Activated CD4-positive, alpha-beta memory T cell treated with anti-CD3 and anti-CD28 coated beads for 36 hours (primary cell): ENCODE data around the gene DLX3. TPM values are rescaled to one million over a fixed set of nuclear protein-coding genes. Genes with fewer than 3 reads are reported as not detected.

Experiments used
- CTCF ChIA-PET: fragments of 350-600 bp; sonication (Branson Sonifier 250); formaldehyde crosslinking; loops from one replicate; lab custom pipeline; 2021; ENCODE audit warnings: antibody characterized with exemption, inconsistent platforms; lab: Charles Lee
- POLR2A ChIA-PET: fragments of 350-600 bp; sonication (Branson Sonifier 250); formaldehyde crosslinking; loops from one replicate; lab custom pipeline; 2021; ENCODE audit warnings: antibody characterized with exemption; lab: Charles Lee
- DNase-seq: peaks from one replicate; pipeline ENCODE4 v3.0.0-alpha.2; 2020
- H3K27ac Mint-ChIP-seq: one replicate; pipeline ENCODE4 v1.8.0; 2021; ENCODE audit warnings: mixed read lengths
- H3K27me3 Mint-ChIP-seq: one replicate; pipeline ENCODE4 v1.8.0; 2021; ENCODE audit warnings: mixed read lengths
- H3K36me3 Mint-ChIP-seq: one replicate; pipeline ENCODE4 v1.8.0; 2021; ENCODE audit warnings: mixed read lengths
- H3K4me1 Mint-ChIP-seq: one replicate; pipeline ENCODE4 v1.8.0; 2021; ENCODE audit warnings: low read depth, mixed read lengths
- H3K4me3 Mint-ChIP-seq: one replicate; pipeline ENCODE4 v1.8.0; 2021; ENCODE audit warnings: mild to moderate bottlenecking, mixed read lengths
- H3K9me3 Mint-ChIP-seq: one replicate; pipeline ENCODE4 v1.8.0; 2021; ENCODE audit warnings: mixed read lengths
- intact Hi-C: fragments of 100-400 bp; cut with micrococcal nuclease; formaldehyde crosslinking; loops from one replicate; pipeline ENCODE4 v1.15.1; 2023
- total RNA-seq, 2 experiments: library from RNA; stranded (reverse); gene quantifications; one replicate each; pipeline ENCODE4 v1.2.3, GENCODE V29; 2021

Gene DLX3
- total RNA-seq, 2 experiments from 2014 or later = not detected

DNA sequence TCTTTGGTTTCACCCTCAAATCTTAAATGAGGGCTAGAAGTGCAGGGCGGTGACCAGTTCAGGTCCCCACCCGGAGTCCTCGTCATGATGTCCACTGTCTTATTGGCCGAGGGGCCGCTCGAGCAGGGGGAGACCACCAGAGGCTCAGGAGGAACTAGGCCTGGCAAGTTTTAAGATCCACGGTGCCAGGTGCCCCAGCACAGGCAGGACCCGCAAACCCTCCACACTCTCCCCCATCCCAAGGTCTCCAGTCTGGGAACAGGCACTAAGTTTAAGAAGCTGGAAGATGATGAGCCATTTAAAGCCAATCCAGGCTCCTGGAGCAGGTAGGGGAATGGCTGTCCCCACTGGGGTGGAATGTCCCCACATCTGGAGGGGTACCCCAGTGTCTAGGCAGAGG lies 4.1 kb downstream of the DLX3 start:
- POLR2A ChIA-PET = no interaction called here
- Mint-ChIP-seq H3K27me3 (peaks cover 71% of the 10 kb centered on the region), H3K9me3 (no peaks in the 10 kb centered on the region), H3K36me3 (no peaks in the 10 kb centered on the region), H3K27ac (no peak overlapping the region), H3K4me3 (no peak overlapping the region), H3K4me1 (peaks cover 15% of the 10 kb centered on the region)
- intact Hi-C loops = loop anchor here (10.0 kb wide), 1 partner anchor 286 kb away; the partner anchor contains the start of gene SLC35B1
- no peak for DNase-seq
- CTCF ChIA-PET = interaction anchor here (1.1 kb wide), 1 partner anchor 434 kb away, joined by 3 read pairs; no protein-coding TSS in a partner anchor

DNA sequence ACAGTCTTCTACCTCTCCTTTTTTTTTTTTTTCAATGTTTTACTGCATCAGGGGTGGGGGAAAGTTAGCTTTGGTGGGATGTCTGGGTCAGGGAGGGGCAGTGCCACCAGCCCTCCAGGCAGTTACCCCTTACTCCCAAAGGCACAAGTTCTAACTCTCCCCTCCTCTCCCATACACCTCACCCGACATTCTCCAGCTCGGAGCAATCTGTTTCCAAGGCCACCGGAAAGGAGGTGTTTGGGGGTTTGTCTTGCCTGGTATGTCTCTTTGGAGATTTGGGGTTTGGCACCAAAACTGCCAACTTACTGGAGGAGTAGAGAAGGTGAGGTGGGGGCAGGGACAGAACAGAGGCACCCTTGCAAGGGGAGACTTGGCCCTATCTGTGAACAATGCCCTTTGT lies 4.7 kb downstream of the DLX3 start:
- Mint-ChIP-seq H3K27ac (no peak overlapping the region), H3K27me3 (peaks cover 67% of the 10 kb centered on the region), H3K4me1 (peaks cover 13% of the 10 kb centered on the region), H3K4me3 (no peak overlapping the region), H3K9me3 (no peaks in the 10 kb centered on the region), H3K36me3 (no peaks in the 10 kb centered on the region)
- ChIA-PET CTCF (interaction anchor here (1.1 to 1.4 kb wide), 3 partner anchors 38 to 434 kb away, joined by 3 to 4 read pairs (median 3); no protein-coding TSS in a partner anchor), POLR2A (no interaction called here)
- no peak for DNase-seq
- intact Hi-C loops = loop anchor here (10.0 kb wide), 1 partner anchor 286 kb away; the partner anchor contains the start of gene SLC35B1

DNA sequence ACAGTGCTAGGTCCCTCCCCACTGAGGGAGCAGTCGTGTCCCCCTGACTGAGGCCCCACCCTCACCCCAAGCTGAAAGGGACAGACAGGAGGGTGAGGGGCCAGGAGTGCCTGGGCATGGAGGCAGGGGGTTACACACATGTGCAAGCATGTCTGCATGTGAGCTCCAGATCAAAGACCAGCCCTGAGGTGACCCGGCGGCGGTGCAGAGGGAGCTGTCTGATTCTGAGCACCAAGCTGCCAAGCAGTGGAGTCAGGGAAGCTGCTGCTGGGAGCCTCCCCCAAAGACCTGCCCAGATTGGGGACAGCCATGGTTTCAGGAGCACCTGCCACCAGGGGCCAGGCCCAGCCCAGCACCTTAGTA lies 5.5 kb downstream of the DLX3 start:
- CTCF ChIA-PET = interaction anchor here (1.1 to 2.1 kb wide), 3 partner anchors 8 to 109 kb away, joined by 3 to 21 read pairs (median 4); no protein-coding TSS in a partner anchor
- no peak overlapping the region for H3K27ac Mint-ChIP-seq

GRCh38 chr17:49987681-49988441 lies 7.2 kb downstream of the DLX3 start:
- CTCF ChIA-PET = interaction anchor here (0.7 to 2.1 kb wide), 4 partner anchors 10 to 107 kb away, joined by 3 to 21 read pairs (median 5); no protein-coding TSS in a partner anchor
- Mint-ChIP-seq H3K27ac (no peak overlapping the region), H3K4me3 (no peak overlapping the region), H3K36me3 (no peaks in the 10 kb centered on the region), H3K9me3 (no peaks in the 10 kb centered on the region), H3K27me3 (peaks cover 52% of the 10 kb centered on the region), H3K4me1 (no peaks in the 10 kb centered on the region)
- DNase-seq = no peak
- intact Hi-C loops = no loop called here
- POLR2A ChIA-PET = no interaction called here

More for the DNA sequence above, 5.5 kb downstream of the DLX3 start:
- H3K4me1 Mint-ChIP-seq = peaks cover 8% of the 10 kb centered on the region
- DNase-seq = no peak
- POLR2A ChIA-PET = interaction anchor here (0.6 kb wide), 1 partner anchor 101 kb away, joined by 3 read pairs; no protein-coding TSS in a partner anchor
- H3K27me3 Mint-ChIP-seq = peaks cover 61% of the 10 kb centered on the region
- H3K9me3 Mint-ChIP-seq = no peaks in the 10 kb centered on the region
- intact Hi-C loops = no loop called here
- no peak overlapping the region for H3K4me3 Mint-ChIP-seq
- no peaks in the 10 kb centered on the region for H3K36me3 Mint-ChIP-seq

DNA sequence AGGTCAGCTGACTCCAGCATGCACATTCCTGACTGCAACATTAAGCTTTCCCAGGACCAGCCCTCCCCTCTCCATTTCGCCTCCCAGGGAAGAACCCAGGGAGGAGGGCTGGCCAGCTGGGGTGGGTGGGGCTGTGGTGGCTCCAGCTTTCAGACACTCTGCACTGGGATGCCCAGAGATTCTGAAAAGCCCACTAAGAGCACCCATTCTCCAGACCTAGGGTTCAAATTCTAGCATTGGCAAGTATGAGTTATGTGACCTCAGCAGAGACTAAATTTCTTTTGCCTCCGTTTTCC lies 7.8 kb downstream of the DLX3 start:
- ChIA-PET CTCF (interaction anchor here (0.9 to 1.9 kb wide), 2 partner anchors 10 to 35 kb away, joined by 4 to 6 read pairs; no protein-coding TSS in a partner anchor), POLR2A (no interaction called here)
- Mint-ChIP-seq H3K9me3 (no peaks in the 10 kb centered on the region), H3K4me1 (no peaks in the 10 kb centered on the region), H3K4me3 (no peak overlapping the region), H3K36me3 (no peaks in the 10 kb centered on the region), H3K27me3 (peaks cover 49% of the 10 kb centered on the region), H3K27ac (no peak overlapping the region)
- intact Hi-C loops = no loop called here
- DNase-seq = no peak

- peaks cover 45% of the 10 kb centered on the region for H3K27me3 Mint-ChIP-seq
- no peak overlapping the region for H3K4me3 Mint-ChIP-seq
- POLR2A ChIA-PET = no interaction called here
- H3K9me3 Mint-ChIP-seq = no peaks in the 10 kb centered on the region
- intact Hi-C loops = no loop called here
- no peak overlapping the region for H3K27ac Mint-ChIP-seq
- H3K4me1 Mint-ChIP-seq = no peaks in the 10 kb centered on the region
- CTCF ChIA-PET = interaction anchor here (0.9 to 1.9 kb wide), 3 partner anchors 10 to 34 kb away, joined by 4 to 8 read pairs (median 6); no protein-coding TSS in a partner anchor
- DNase-seq = no peak
- no peaks in the 10 kb centered on the region for H3K36me3 Mint-ChIP-seq
Measured at GRCh38 chr17:49986396-49987289, 8.4 kb downstream of the DLX3 start.

GRCh38 chr17:49985310-49985990 lies 9.6 kb downstream of the DLX3 start:
- Mint-ChIP-seq H3K9me3 (no peaks in the 10 kb centered on the region), H3K4me1 (no peaks in the 10 kb centered on the region), H3K27ac (no peak overlapping the region), H3K27me3 (peaks cover 36% of the 10 kb centered on the region), H3K36me3 (no peaks in the 10 kb centered on the region), H3K4me3 (no peak overlapping the region)
- CTCF ChIA-PET = interaction anchor here (1.7 to 2.5 kb wide), 3 partner anchors 11 to 33 kb away, joined by 6 to 15 read pairs (median 8); no protein-coding TSS in a partner anchor
- intact Hi-C loops = no loop called here
- POLR2A ChIA-PET = no interaction called here
- no peak for DNase-seq

DNA sequence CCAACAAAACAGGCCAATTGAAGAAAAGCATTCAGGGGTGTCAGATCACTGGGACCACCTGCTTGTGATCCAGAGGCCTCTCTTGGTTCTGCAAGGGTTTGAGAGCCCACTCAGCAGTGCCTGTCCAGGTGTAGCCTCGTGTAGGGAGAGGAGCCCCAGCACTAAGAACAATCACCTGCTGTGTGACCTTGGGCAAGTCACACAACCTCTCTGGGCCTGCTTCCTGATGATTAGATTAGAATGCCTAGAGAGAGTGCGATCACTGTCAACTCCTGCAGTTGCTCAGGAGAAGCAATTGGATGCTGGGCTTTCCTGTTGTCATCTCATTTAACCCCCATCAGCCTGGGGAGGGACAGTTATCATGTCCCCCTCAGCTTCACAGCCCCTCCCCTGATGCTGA lies 10.2 kb downstream of the DLX3 start:
- no peak overlapping the region for H3K27ac Mint-ChIP-seq
- intact Hi-C loops = no loop called here
- no peak for DNase-seq
- no peaks in the 10 kb centered on the region for H3K4me1 Mint-ChIP-seq
- peaks cover 33% of the 10 kb centered on the region for H3K27me3 Mint-ChIP-seq
- ChIA-PET POLR2A (no interaction called here), CTCF (interaction anchor here (1.4 to 2.5 kb wide), 3 partner anchors 12 to 33 kb away, joined by 5 to 15 read pairs (median 9); no protein-coding TSS in a partner anchor)
- no peak overlapping the region for H3K4me3 Mint-ChIP-seq
- no peaks in the 10 kb centered on the region for H3K36me3 Mint-ChIP-seq
- no peaks in the 10 kb centered on the region for H3K9me3 Mint-ChIP-seq

DNA sequence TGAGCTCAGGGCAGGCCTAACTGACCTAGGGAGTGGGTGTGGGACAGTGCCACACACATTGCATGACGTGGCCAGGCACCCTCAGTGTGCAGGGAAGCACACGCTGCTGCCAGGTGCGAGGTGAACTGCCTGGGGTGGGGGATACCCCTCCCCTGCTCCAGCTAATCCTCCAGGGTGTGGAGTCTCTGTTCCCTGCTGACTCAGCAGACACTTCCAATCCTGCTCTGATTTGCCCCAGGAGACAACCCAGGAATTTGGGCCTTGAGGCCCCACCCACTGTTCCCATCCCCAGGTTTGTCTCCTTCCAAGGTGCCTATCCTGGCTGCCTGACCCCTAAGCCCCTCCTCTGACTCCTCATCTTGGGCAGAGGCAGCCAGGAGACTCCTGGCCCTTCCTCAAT lies 10.7 kb downstream of the DLX3 start:
- Mint-ChIP-seq H3K36me3 (no peaks in the 10 kb centered on the region), H3K4me3 (no peak overlapping the region), H3K27me3 (peaks cover 34% of the 10 kb centered on the region), H3K4me1 (no peaks in the 10 kb centered on the region), H3K9me3 (no peaks in the 10 kb centered on the region), H3K27ac (no peak overlapping the region)
- ChIA-PET POLR2A (no interaction called here), CTCF (interaction anchor here (1.4 to 2.5 kb wide), 3 partner anchors 12 to 32 kb away, joined by 5 to 15 read pairs (median 9); no protein-coding TSS in a partner anchor)
- intact Hi-C loops = no loop called here
- no peak for DNase-seq

DNA sequence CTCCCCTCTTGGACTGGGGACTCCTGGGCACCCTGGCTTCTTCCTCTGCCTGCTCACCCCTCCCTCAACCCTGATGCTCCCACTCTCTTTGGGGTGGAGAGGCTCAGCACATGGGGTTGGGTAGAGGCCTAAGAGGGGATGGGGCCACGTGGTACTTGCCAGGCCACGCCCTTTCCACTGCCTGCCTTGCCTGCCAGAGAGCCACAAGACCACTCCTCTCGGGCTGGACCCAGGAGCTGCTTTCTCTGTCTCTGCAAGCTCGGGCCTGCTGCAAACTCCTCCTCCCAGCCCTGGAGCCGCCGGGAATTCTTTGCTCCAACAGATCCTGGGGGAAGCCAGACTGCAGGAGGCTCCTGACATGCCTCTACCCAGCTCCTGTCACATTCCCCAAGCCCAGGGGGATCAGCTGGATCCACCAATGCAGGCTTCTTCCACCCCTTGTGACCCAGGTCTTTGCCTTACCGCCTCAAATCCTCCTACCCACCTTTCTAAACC lies 14.3 kb downstream of the DLX3 start:
- intact Hi-C loops = no loop called here
- Mint-ChIP-seq H3K27me3 (peaks cover 26% of the 10 kb centered on the region), H3K9me3 (no peaks in the 10 kb centered on the region), H3K27ac (no peak overlapping the region), H3K4me1 (no peaks in the 10 kb centered on the region), H3K4me3 (no peak overlapping the region), H3K36me3 (no peaks in the 10 kb centered on the region)
- DNase-seq = no peak
- POLR2A ChIA-PET = no interaction called here
- CTCF ChIA-PET = no interaction called here

- no peak for DNase-seq
- H3K27me3 Mint-ChIP-seq = peaks cover 33% of the 10 kb centered on the region
- POLR2A ChIA-PET = no interaction called here
- no peaks in the 10 kb centered on the region for H3K4me1 Mint-ChIP-seq
- CTCF ChIA-PET = interaction anchor here (1.0 to 8.1 kb wide), 3 partner anchors 18 to 115 kb away, joined by 3 to 61 read pairs (median 5); partner anchors contain the start of gene PDK2
- intact Hi-C loops = no loop called here
- no peak overlapping the region for H3K27ac Mint-ChIP-seq
- no peaks in the 10 kb centered on the region for H3K36me3 Mint-ChIP-seq
- no peaks in the 10 kb centered on the region for H3K9me3 Mint-ChIP-seq
- no peak overlapping the region for H3K4me3 Mint-ChIP-seq
Measured at GRCh38 chr17:49979748-49980479, 15.1 kb downstream of the DLX3 start.
